Ishikawa (cell line): ENCODE results near the gene ZBTB38.

Source experiments
- CEBPB ChIP-seq: IDR thresholded peaks from 2 replicates; pipeline ENCODE4 v1.6.1; 2012
- CREB1 ChIP-seq: IDR thresholded peaks from 2 replicates; pipeline ENCODE4 v1.6.1; 2012; ENCODE audit warnings: low read depth
- EGR1 ChIP-seq: IDR thresholded peaks from 2 replicates; pipeline ENCODE4 v1.6.1; 2012
- EP300 ChIP-seq: IDR thresholded peaks from 2 replicates; pipeline ENCODE4 v1.6.1; 2012; ENCODE audit warnings: borderline replicate concordance
- FOXM1 ChIP-seq: IDR thresholded peaks from 2 replicates; pipeline ENCODE4 v1.6.1; 2012; ENCODE audit warnings: low read depth, borderline replicate concordance
- NFIC ChIP-seq: IDR thresholded peaks from 2 replicates; pipeline ENCODE4 v1.6.1; 2012
- RAD21 ChIP-seq: IDR thresholded peaks from 2 replicates; pipeline ENCODE4 v1.6.1; 2012; ENCODE audit warnings: low read depth
- TAF1 ChIP-seq: IDR thresholded peaks from 2 replicates; pipeline ENCODE4 v1.6.1; 2012; ENCODE audit warnings: low read depth, mild to moderate bottlenecking
- TCF12 ChIP-seq: IDR thresholded peaks from 2 replicates; pipeline ENCODE4 v1.6.1; 2012; ENCODE audit warnings: low read depth
- TEAD4 ChIP-seq: IDR thresholded peaks from 2 replicates; pipeline ENCODE4 v1.6.1; 2012
- YY1 ChIP-seq: IDR thresholded peaks from 2 replicates; pipeline ENCODE4 v1.6.1; 2012; ENCODE audit warnings: low read depth
- ZBTB7A ChIP-seq: IDR thresholded peaks from 2 replicates; pipeline ENCODE4 v1.6.1; 2012; ENCODE audit warnings: low read depth
- TF ChIP-seq, protein P1 (sequence below): IDR thresholded peaks from 2 replicates; pipeline ENCODE4 v1.6.1; 2012
- TF ChIP-seq, protein P2 (sequence below): IDR thresholded peaks from 2 replicates; pipeline ENCODE4 v1.6.1; 2012; ENCODE audit warnings: low read depth, mild to moderate bottlenecking
- TF ChIP-seq, protein P3 (sequence below): IDR thresholded peaks from 2 replicates; pipeline ENCODE4 v1.6.1; 2012

The ZBTB38 gene

DNA sequence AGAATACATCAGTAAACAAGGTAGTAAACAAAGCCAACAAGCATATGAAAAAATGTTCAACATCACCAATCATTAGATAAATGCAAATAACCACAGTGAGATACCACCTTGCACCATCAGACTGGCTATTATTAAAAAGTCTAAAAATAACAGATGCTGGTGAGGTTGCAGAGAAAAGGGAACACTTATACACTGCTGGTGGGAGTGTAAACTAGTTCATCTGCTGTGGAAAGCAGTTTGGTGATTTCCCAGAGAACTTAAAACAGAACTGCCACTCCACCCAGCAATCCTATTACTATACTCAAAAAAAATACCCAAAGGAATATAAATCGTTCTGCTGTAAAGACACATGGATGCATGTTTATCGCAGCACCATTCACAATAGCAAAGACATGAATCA, 30.3 kb upstream of the ZBTB38 start:
- TF ChIP-seq NFIC, result no peak
- TF ChIP-seq CEBPB, result no peak
- TF ChIP-seq, protein P1, sequence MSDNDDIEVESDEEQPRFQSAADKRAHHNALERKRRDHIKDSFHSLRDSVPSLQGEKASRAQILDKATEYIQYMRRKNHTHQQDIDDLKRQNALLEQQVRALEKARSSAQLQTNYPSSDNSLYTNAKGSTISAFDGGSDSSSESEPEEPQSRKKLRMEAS, result no peak
- TF ChIP-seq RAD21, result no peak
- no peak for TF ChIP-seq EP300
- TF ChIP-seq, protein P2, sequence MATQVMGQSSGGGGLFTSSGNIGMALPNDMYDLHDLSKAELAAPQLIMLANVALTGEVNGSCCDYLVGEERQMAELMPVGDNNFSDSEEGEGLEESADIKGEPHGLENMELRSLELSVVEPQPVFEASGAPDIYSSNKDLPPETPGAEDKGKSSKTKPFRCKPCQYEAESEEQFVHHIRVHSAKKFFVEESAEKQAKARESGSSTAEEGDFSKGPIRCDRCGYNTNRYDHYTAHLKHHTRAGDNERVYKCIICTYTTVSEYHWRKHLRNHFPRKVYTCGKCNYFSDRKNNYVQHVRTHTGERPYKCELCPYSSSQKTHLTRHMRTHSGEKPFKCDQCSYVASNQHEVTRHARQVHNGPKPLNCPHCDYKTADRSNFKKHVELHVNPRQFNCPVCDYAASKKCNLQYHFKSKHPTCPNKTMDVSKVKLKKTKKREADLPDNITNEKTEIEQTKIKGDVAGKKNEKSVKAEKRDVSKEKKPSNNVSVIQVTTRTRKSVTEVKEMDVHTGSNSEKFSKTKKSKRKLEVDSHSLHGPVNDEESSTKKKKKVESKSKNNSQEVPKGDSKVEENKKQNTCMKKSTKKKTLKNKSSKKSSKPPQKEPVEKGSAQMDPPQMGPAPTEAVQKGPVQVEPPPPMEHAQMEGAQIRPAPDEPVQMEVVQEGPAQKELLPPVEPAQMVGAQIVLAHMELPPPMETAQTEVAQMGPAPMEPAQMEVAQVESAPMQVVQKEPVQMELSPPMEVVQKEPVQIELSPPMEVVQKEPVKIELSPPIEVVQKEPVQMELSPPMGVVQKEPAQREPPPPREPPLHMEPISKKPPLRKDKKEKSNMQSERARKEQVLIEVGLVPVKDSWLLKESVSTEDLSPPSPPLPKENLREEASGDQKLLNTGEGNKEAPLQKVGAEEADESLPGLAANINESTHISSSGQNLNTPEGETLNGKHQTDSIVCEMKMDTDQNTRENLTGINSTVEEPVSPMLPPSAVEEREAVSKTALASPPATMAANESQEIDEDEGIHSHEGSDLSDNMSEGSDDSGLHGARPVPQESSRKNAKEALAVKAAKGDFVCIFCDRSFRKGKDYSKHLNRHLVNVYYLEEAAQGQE, result no peak
- no peak for TF ChIP-seq EGR1
- no peak for TF ChIP-seq TCF12
- TF ChIP-seq FOXM1, result no peak
- TF ChIP-seq TAF1, result no peak
- no peak for TF ChIP-seq CREB1
- TF ChIP-seq ZBTB7A, result no peak
- TF ChIP-seq YY1, result no peak
- TF ChIP-seq TEAD4, result no peak

DNA sequence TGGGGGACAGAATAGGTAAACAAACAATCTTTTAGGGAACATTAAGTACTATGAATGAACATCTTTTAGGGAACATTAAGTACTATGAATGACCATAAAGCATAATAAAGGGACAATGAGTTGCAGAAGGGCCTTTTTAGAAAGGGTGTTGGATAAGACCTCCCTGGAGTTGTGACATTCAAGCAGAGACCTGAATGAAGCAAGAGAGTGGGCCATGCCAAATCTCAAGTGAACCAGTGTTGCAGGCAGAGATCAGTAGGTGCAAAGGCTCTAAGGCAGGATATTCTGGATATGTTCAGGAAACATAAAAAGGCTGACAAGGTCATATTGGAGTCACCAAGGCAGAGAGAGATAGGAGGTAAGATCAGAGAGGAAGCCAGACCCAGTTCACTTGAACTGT, 29.4 kb upstream of the ZBTB38 start:
- no peak for TF ChIP-seq CREB1
- no peak for TF ChIP-seq EGR1
- TF ChIP-seq NFIC, result no peak
- no peak for TF ChIP-seq FOXM1
- TF ChIP-seq, protein P1, result no peak

DNA sequence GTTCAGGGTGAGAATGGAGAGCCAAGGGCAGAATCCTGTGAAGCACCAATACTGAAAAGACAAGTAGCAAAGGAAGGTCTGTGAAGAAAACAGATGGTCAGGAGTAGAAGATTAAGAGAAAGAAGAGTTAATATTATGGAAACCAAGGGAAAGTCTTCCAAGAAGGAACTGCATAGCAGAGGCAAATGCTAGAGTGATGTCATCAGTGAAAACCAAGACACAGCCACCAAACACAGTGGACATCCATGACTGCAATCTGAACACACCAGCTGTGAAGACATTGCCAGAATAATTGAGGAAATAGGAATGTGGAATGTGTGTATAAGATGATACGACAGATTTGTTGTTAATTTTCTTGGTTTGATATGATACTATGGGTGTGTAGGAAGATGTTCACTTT, 26.8 kb upstream of the ZBTB38 start:
- TF ChIP-seq EP300 (no peak), EGR1 (no peak), RAD21 (no peak), TAF1 (no peak), YY1 (no peak), CREB1 (no peak), FOXM1 (no peak), CEBPB (no peak), ZBTB7A (no peak), TEAD4 (no peak), NFIC (no peak)
- TF ChIP-seq, protein P2, result no peak
- TF ChIP-seq, protein P1, result no peak
- TF ChIP-seq, protein P3, sequence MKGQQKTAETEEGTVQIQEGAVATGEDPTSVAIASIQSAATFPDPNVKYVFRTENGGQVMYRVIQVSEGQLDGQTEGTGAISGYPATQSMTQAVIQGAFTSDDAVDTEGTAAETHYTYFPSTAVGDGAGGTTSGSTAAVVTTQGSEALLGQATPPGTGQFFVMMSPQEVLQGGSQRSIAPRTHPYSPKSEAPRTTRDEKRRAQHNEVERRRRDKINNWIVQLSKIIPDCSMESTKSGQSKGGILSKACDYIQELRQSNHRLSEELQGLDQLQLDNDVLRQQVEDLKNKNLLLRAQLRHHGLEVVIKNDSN, result no peak

DNA sequence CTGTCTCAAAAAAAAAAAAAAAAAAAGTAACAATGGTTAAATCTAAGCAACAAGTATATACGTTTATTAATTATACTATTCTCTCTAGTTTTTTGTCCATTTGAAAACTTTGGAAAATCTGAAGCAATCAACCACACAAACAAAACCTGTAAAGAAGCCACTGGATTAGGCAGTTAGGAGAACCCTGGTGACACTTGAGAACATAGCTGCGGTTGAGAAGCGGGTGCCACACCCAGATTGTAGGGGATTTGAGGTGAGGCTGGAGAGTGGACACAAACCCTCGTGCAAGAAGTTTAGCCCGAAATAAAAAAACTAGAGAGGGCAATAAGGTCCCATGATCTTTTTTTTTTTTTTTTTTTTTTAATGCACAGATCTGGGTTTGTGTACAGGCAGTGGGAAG, 25.9 kb upstream of the ZBTB38 start:
- no peak for TF ChIP-seq ZBTB7A

DNA sequence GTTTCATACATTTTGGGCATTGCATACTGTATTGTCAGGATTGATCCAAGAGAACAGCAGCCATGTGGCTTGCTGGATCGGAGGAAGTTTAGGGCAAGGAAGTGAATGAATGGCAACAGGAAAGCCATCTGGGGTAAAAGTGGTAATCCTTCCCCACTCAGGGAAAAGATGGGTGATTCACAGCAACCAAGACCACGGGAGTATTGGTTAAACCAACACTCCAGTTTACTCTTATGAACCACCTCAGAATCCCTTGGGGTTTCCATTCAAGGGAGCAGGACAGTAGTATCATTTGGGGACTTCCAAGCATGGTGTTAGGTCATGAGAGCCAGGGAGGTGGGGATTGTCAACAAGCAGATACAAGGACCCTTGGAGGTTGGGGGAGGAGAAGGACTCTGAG, 25.2 kb upstream of the ZBTB38 start:
- TF ChIP-seq NFIC (no peak), FOXM1 (no peak), CEBPB (no peak), ZBTB7A (no peak), CREB1 (no peak), RAD21 (no peak), TEAD4 (no peak), YY1 (no peak), TAF1 (no peak), TCF12 (no peak), EGR1 (no peak), EP300 (no peak)
- TF ChIP-seq, protein P1, result no peak
- TF ChIP-seq, protein P3, result no peak
- TF ChIP-seq, protein P2, result no peak
